GM23248 (cell line): ENCODE measurements around the gene LRCOL1.

ENCODE experiments used
- EZH2 ChIP-seq: fragments of 200-600 bp; sonication (generic); IDR thresholded peaks from 2 replicates; pipeline ENCODE4 v1.6.1; 2018; ENCODE audit warnings: antibody characterized with exemption, mild to moderate bottlenecking; ENCODE audit not compliant: insufficient read depth, poor library complexity, severe bottlenecking
- EZH2phosphoT487 ChIP-seq: fragments of 200-600 bp; sonication (generic); IDR thresholded peaks from 2 replicates; pipeline ENCODE4 v1.6.1; 2018; ENCODE audit warnings: antibody characterized with exemption, moderate library complexity, mild to moderate bottlenecking, low read depth; ENCODE audit not compliant: insufficient read depth

DNA sequence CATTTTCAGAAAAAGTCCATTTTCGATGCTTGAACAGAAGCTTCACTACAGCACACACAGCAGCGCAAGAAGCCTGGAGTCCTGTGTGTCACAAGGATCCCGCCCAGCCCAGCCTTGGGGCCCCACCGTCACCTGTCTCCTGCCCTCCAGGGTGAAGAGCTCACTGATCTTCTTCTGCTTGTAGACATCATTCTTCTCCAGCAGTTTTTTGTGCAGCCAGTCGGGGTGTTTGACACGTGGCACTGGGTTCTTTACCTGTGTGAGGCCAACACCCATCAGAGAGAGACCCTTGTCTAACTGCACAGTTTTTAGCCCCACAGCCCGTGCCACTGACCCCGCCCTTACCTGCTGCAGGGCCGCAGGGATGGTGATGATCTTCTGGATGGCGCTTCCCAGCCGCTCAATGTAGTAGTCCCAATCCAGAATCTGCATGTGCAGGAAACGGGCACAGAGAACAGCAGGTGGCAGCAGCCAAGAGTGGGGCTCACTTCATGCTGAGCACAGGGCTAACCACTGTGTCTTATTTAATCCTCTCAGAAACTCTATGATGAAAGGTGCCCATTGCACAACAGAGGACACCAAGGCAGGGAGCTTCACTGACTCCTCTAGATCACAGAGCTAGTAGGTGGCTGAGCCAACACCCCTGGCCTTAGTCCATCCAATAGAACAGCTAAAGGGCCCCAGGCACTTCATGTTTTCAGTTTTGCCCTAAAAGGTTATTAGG is 46.8 kb upstream of the LRCOL1 start:
- TF ChIP-seq EZH2 (no peak), EZH2phosphoT487 (no peak)
